NCI-H524 treated with DMSO at 0.1 percent for 48 hours (cell line): ENCODE measurements around the gene SAP130.

Source experiments
- DNase-seq: peaks from one replicate; lab custom pipeline; 2025; lab: John Stamatoyannopoulos, UW

The SAP130 gene

GRCh38 chr2:127893494-127893893 is 134.4 kb downstream of the SAP130 start:
- no peak for DNase-seq

DNA sequence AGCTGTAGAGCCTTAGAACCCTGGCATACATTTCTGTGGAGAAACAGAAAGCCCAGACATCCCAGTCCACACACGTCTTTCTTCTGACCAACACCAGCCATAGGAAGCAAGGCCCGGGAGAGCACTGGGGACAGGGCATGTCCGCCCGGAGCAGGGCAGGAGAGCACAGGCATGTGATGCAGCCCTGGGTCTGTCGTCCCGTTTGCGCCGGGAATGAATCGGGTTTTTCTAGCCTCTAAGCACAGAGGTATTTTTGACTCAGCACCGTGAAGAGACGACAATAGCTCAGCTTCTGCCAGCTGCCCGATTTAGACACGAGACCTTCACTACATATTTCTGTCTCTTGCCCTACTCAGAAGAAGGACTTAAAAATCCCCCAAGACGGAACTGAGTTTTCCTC is 134.8 kb downstream of the SAP130 start:
- DNase-seq = no peak

- DNase-seq = no peak
Measured at GRCh38 chr2:127891811-127892210, 136.0 kb downstream of the SAP130 start.
